GM19025 (cell line): ENCODE results near the gene DDX4.
A peak's percentile ranks its signal among the peaks of the same experiment; 100 is the strongest.
"Not testable (repeated sequence)": the region's sequence is repeated elsewhere in the genome, so short reads cannot be mapped to it uniquely, and the experiment has no call there.

Experiments used
- ATAC-seq: cut with Tn5 transposase; IDR thresholded peaks from one replicate; pipeline ENCODE4 v1.9.1; 2021; ENCODE audit warnings: mild to moderate bottlenecking, low read depth, moderate library complexity; ENCODE audit not compliant: unreplicated experiment

Gene DDX4

GRCh38 chr5:55720188-55720703 is 17.6 kb upstream of the DDX4 start:
- ATAC-seq = no peak

- no peak for ATAC-seq
Observed at GRCh38 chr5:55724281-55724680, 13.6 kb upstream of the DDX4 start.

- ATAC-seq = no peak
Observed at GRCh38 chr5:55731848-55732247, 6.0 kb upstream of the DDX4 start.

- no peak for ATAC-seq
Observed at GRCh38 chr5:55732585-55732984, 5.3 kb upstream of the DDX4 start.

- no peak for ATAC-seq
Observed at GRCh38 chr5:55734658-55735057, 3.2 kb upstream of the DDX4 start.

GRCh38 chr5:55742778-55743177 is 4.9 kb downstream of the DDX4 start:
- no peak for ATAC-seq

GRCh38 chr5:55747778-55748318 is 10.0 kb downstream of the DDX4 start:
- ATAC-seq = no peak

GRCh38 chr5:55749387-55749786 is 11.5 kb downstream of the DDX4 start:
- ATAC-seq = no peak

GRCh38 chr5:55750063-55750462 is 12.2 kb downstream of the DDX4 start:
- no peak for ATAC-seq

- ATAC-seq = no peak
Observed at GRCh38 chr5:55750499-55750898, 12.6 kb downstream of the DDX4 start.

- ATAC-seq = no peak
Observed at GRCh38 chr5:55758231-55758630, 20.4 kb downstream of the DDX4 start.

GRCh38 chr5:55758714-55759113 is 20.9 kb downstream of the DDX4 start:
- no peak for ATAC-seq

- not testable (repeated sequence) for ATAC-seq
Observed at GRCh38 chr5:55761721-55762120, 23.9 kb downstream of the DDX4 start.

GRCh38 chr5:55763746-55764420 is 26.0 kb downstream of the DDX4 start:
- no peak for ATAC-seq

GRCh38 chr5:55768279-55768678 is 30.4 kb downstream of the DDX4 start:
- no peak for ATAC-seq

GRCh38 chr5:55771175-55771655 is 33.4 kb downstream of the DDX4 start:
- ATAC-seq = peak; percentile 74

- ATAC-seq = no peak
Observed at GRCh38 chr5:55773057-55773456, 35.2 kb downstream of the DDX4 start.

GRCh38 chr5:55777332-55777731 is 39.5 kb downstream of the DDX4 start:
- ATAC-seq = no peak

GRCh38 chr5:55800924-55801323 is 63.1 kb downstream of the DDX4 start:
- ATAC-seq = no peak

- ATAC-seq = not testable (repeated sequence)
Observed at GRCh38 chr5:55808814-55809213, 71.0 kb downstream of the DDX4 start.

GRCh38 chr5:55815939-55816338 is 78.1 kb downstream of the DDX4 start:
- not testable (repeated sequence) for ATAC-seq

GRCh38 chr5:55816342-55816741 is 78.5 kb downstream of the DDX4 start:
- ATAC-seq = no peak
